Hepatocyte (in vitro differentiated cells): ENCODE data around the gene DOCK7.

ENCODE experiments used
- CTCF ChIP-seq: fragments of 200-600 bp; sonication (generic); IDR thresholded peaks from 2 replicates; pipeline ENCODE4 v1.5.1; 2016; ENCODE audit warnings: antibody characterized with exemption, mild to moderate bottlenecking; ENCODE audit not compliant: poor library complexity
- EZH2 ChIP-seq: fragments of 200-600 bp; sonication (generic); IDR thresholded peaks from 2 replicates; pipeline ENCODE4 v1.6.1; 2016; ENCODE audit warnings: antibody characterized with exemption, mild to moderate bottlenecking, borderline replicate concordance
- EZH2phosphoT487 ChIP-seq: fragments of 200-600 bp; sonication (generic); IDR thresholded peaks from one replicate; pipeline ENCODE4 v1.6.1; 2018; ENCODE audit warnings: antibody characterized with exemption, mild to moderate bottlenecking, low read depth, moderate library complexity; ENCODE audit not compliant: unreplicated experiment, severe bottlenecking

- no peak for TF ChIP-seq CTCF
- no peak for TF ChIP-seq EZH2
- no peak for TF ChIP-seq EZH2phosphoT487
Measured at GRCh38 chr1:62561306-62561705, 126.9 kb downstream of the DOCK7 start.
